A549 (cell line): Measurements from ENCODE around the gene MOBP.

Experiments
- CTCF ChIP-seq: fragments of >200 bp; sonication (Bioruptor Twin); formaldehyde crosslinking; IDR thresholded peaks from 3 replicates; pipeline ENCODE4 v1.5.1; 2016
- EP300 ChIP-seq, 2 experiments: fragments of >200 bp; sonication (Bioruptor Twin); formaldehyde crosslinking; IDR thresholded peaks; 2 replicates in 1 of 2; 3 replicates in 1 of 2; pipeline ENCODE4 v1.6.1; 2016 to 2017
- MYC ChIP-seq: IDR thresholded peaks from 2 replicates; pipeline ENCODE4 v1.6.1; 2012; ENCODE audit warnings: mild to moderate bottlenecking, inconsistent platforms, low read length, improper control_type of control experiment, borderline replicate concordance

GRCh38 chr3:39453134-39453533 is 14.3 kb upstream of the MOBP start:
- TF ChIP-seq EP300 (IDR thresholded peaks at IDR 0.05) (no peak), CTCF (no peak), MYC (no peak)
